Activated naive CD4-positive, alpha-beta T cell treated with anti-CD3 and anti-CD28 coated beads for 36 hours (primary cell): Measurements from ENCODE around the gene ASIC2. TPM values are rescaled to one million over a fixed set of nuclear protein-coding genes. Genes with fewer than 3 reads are reported as not detected.

Experiments used
- CTCF ChIA-PET: fragments of 350-600 bp; sonication (Branson Sonifier 250); formaldehyde crosslinking; loops from one replicate; lab custom pipeline; 2021; ENCODE audit warnings: antibody characterized with exemption; lab: Charles Lee
- DNase-seq: peaks from one replicate; pipeline ENCODE4 v3.0.0-alpha.2; 2020
- H3K27ac Mint-ChIP-seq: one replicate; pipeline ENCODE4 v1.8.0; 2021; ENCODE audit warnings: mild to moderate bottlenecking, mixed read lengths
- H3K27me3 Mint-ChIP-seq: one replicate; pipeline ENCODE4 v1.8.0; 2021; ENCODE audit warnings: low read depth, mixed read lengths
- H3K36me3 Mint-ChIP-seq: one replicate; pipeline ENCODE4 v1.8.0; 2021; ENCODE audit warnings: low read depth, mixed read lengths
- H3K4me1 Mint-ChIP-seq: one replicate; pipeline ENCODE4 v1.8.0; 2021; ENCODE audit warnings: low read depth, mixed read lengths
- H3K4me3 Mint-ChIP-seq: one replicate; pipeline ENCODE4 v1.8.0; 2021; ENCODE audit warnings: mild to moderate bottlenecking, moderate library complexity, mixed read lengths
- H3K9me3 Mint-ChIP-seq: one replicate; pipeline ENCODE4 v1.8.0; 2021; ENCODE audit warnings: mixed read lengths
- intact Hi-C: fragments of 100-400 bp; cut with micrococcal nuclease; formaldehyde crosslinking; loops from one replicate; pipeline ENCODE4 v1.15.1; 2023
- total RNA-seq, 2 experiments: library from RNA; stranded (reverse); gene quantifications; one replicate each; pipeline ENCODE4 v1.2.3, GENCODE V29; 2021

ASIC2 gene
- total RNA-seq, 2 experiments from 2014 or later, result not detected

- Mint-ChIP-seq H3K36me3 (no peaks in the 10 kb centered on the region), H3K27me3 (peaks cover 3% of the 10 kb centered on the region), H3K27ac (no peak overlapping the region), H3K4me1 (no peaks in the 10 kb centered on the region), H3K4me3 (no peak overlapping the region), H3K9me3 (no peaks in the 10 kb centered on the region)
- CTCF ChIA-PET, result interaction anchor here (0.6 kb wide), 1 partner anchor 17 kb away, joined by 4 read pairs; no protein-coding TSS in a partner anchor
- no peak for DNase-seq
- intact Hi-C loops, result no loop called here
These were observed 239.4 kb downstream of the ASIC2 start for GRCh38 chr17:33053676-33054075.

DNA sequence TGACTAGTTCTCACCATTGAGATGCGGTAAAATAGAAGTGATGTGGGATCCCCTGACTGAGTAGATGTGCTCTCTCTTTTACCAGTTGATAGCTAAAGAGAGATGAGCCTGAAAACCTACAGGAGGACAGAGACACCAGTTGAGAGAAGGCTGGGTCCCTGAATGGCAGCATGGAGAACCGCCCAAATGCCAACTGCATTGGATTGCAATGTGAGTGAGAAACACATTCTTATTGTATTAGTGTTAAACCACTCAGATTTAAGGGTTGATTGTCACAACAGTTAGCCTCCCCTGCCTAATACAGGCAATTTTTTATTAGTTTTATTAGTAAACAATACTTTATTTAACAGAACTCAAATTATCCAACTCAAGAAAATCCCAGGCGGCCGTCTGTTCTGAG, 240.2 kb downstream of the ASIC2 start:
- peaks cover 5% of the 10 kb centered on the region for H3K27me3 Mint-ChIP-seq
- DNase-seq, result no peak
- intact Hi-C loops, result no loop called here
- no peak overlapping the region for H3K27ac Mint-ChIP-seq
- no peak overlapping the region for H3K4me3 Mint-ChIP-seq
- H3K36me3 Mint-ChIP-seq, result no peaks in the 10 kb centered on the region
- CTCF ChIA-PET, result interaction anchor here (0.6 kb wide), 1 partner anchor 16 kb away, joined by 4 read pairs; no protein-coding TSS in a partner anchor
- no peaks in the 10 kb centered on the region for H3K9me3 Mint-ChIP-seq
- no peaks in the 10 kb centered on the region for H3K4me1 Mint-ChIP-seq

GRCh38 chr17:33050611-33051140, 242.4 kb downstream of the ASIC2 start:
- Mint-ChIP-seq H3K4me1 (no peaks in the 10 kb centered on the region), H3K4me3 (no peak overlapping the region), H3K27ac (no peak overlapping the region), H3K36me3 (no peaks in the 10 kb centered on the region), H3K9me3 (no peaks in the 10 kb centered on the region), H3K27me3 (peaks cover 11% of the 10 kb centered on the region)
- CTCF ChIA-PET, result interaction anchor here (0.6 kb wide), 1 partner anchor 160 kb away, joined by 3 read pairs; no protein-coding TSS in a partner anchor
- no peak for DNase-seq
- intact Hi-C loops, result no loop called here

DNA sequence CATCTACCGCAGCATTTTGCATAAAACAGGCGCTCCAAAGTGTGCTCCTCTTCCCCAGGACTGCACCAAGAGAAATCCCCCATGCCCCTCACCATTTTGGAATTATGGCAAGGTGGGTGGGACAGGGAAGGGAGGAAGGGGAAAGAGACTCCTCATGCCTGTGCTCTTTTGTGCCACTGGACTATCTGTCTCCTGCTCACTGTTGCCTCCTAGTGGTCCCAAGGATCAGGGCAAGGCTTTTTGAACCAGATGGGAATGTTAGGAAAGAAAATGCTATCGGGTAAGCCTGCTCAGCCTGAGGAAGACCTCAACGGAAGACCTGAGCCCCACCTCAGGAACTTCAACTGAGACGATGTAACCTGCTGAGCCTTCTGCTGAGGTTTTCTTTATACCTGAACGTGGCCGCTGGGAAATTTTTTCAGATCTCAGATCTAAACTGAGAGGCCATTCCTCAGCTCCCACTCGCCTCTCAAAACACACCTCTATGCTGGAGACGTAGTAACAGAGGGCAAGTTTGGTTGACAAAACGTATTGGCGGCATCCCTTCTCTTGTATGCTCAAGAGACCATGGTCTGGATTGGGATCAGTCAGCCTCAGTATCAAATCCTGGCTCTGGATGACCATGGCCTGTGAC, 243.2 kb downstream of the ASIC2 start:
- H3K27me3 Mint-ChIP-seq, result peaks cover 10% of the 10 kb centered on the region
- intact Hi-C loops, result no loop called here
- no peaks in the 10 kb centered on the region for H3K9me3 Mint-ChIP-seq
- no peaks in the 10 kb centered on the region for H3K36me3 Mint-ChIP-seq
- no peak overlapping the region for H3K4me3 Mint-ChIP-seq
- H3K27ac Mint-ChIP-seq, result no peak overlapping the region
- CTCF ChIA-PET, result interaction anchor here (0.6 to 1.1 kb wide), 7 partner anchors 12 to 179 kb away, joined by 3 read pairs; partner anchors contain the start of gene MYO1D
- H3K4me1 Mint-ChIP-seq, result no peaks in the 10 kb centered on the region
- peak; percentile 58 for DNase-seq

DNA sequence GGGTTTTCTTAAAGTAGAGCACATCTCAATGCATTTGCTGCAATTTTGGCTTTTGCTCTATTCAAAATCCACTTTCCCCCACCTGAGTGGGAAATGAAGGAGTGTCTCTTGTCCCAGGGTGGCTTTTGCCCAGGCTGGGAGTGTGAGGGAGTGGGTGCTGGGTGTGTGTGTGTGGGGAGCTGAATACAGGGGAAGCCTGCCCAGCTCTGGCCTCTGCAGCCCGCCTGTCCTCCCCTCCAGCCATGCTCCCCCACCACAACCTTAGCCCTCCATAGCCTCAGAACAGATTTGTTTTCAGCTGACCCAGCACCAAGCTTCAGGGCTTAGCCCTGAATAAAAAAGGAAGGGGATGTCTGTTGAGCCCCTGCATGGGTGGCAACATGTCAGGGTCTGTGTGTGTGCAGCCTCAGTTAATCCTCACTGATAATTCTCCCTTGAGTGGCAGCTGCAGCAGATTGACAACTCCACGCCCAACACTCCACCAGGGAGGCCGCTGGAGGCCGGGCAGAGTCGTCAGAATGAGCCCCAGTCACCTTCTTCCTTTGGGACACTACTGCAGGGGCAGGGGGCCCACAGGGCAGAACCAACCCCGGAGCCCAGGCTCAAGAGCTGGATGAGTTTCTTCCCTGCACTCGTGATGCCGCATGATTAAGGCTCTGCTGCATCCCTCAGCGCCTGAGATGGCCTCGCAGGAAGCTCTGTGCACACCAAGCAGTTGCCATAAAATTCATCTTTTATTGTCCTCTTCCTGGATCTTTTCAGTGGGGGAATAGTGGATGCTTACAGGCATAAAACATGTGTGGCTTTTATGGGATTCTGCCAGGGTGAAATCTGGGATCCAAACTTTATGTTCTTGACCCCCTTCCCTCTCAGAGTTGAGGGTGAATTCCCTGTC, 246.5 kb downstream of the ASIC2 start:
- DNase-seq, result no peak
- no peaks in the 10 kb centered on the region for H3K9me3 Mint-ChIP-seq
- H3K36me3 Mint-ChIP-seq, result no peaks in the 10 kb centered on the region
- peaks cover 10% of the 10 kb centered on the region for H3K27me3 Mint-ChIP-seq
- no peak overlapping the region for H3K4me3 Mint-ChIP-seq
- H3K27ac Mint-ChIP-seq, result no peak overlapping the region
- CTCF ChIA-PET, result no interaction called here
- intact Hi-C loops, result no loop called here
- H3K4me1 Mint-ChIP-seq, result no peaks in the 10 kb centered on the region

DNA sequence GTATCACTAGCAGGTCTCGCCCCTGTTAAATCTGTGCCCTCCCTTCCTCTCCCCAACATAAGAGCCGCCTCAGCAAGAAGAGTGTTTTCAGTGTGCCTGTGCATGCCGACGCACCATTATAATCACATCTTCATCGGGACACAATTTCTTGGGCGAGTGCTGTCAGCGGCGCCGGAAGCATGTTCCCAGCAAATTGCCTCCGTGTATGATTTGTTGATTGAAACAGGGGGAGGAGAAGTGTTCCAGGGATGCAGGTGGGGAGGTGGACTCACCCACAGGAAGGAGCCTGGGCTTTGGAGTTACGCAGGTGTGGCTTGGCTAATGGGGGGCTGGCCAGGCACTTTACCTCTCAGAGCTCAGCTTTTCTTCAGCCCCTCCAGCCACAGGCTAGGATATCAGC, 247.9 kb downstream of the ASIC2 start:
- DNase-seq, result no peak
- Mint-ChIP-seq H3K4me3 (no peak overlapping the region), H3K27ac (no peak overlapping the region), H3K36me3 (no peaks in the 10 kb centered on the region), H3K4me1 (no peaks in the 10 kb centered on the region), H3K9me3 (no peaks in the 10 kb centered on the region), H3K27me3 (peaks cover 12% of the 10 kb centered on the region)
- CTCF ChIA-PET, result no interaction called here
- intact Hi-C loops, result no loop called here

- no peaks in the 10 kb centered on the region for H3K36me3 Mint-ChIP-seq
- CTCF ChIA-PET, result no interaction called here
- H3K9me3 Mint-ChIP-seq, result no peaks in the 10 kb centered on the region
- intact Hi-C loops, result loop anchor here (5.0 kb wide), 1 partner anchor 568 kb away; no protein-coding TSS in a partner anchor
- peaks cover 15% of the 10 kb centered on the region for H3K27me3 Mint-ChIP-seq
- no peaks in the 10 kb centered on the region for H3K4me1 Mint-ChIP-seq
- H3K4me3 Mint-ChIP-seq, result no peak overlapping the region
- DNase-seq, result no peak
- no peak overlapping the region for H3K27ac Mint-ChIP-seq
These were observed 248.3 kb downstream of the ASIC2 start for GRCh38 chr17:33044771-33045170.

GRCh38 chr17:33040461-33040860, 252.6 kb downstream of the ASIC2 start:
- Mint-ChIP-seq H3K4me3 (no peak overlapping the region), H3K4me1 (no peaks in the 10 kb centered on the region), H3K27me3 (peaks cover 39% of the 10 kb centered on the region), H3K36me3 (no peaks in the 10 kb centered on the region), H3K27ac (no peak overlapping the region), H3K9me3 (no peaks in the 10 kb centered on the region)
- intact Hi-C loops, result loop anchor here (5.0 kb wide), 1 partner anchor 572 kb away; no protein-coding TSS in a partner anchor
- DNase-seq, result no peak
- CTCF ChIA-PET, result interaction anchor here (0.6 kb wide), 1 partner anchor 241 kb away, joined by 3 read pairs; no protein-coding TSS in a partner anchor

GRCh38 chr17:33039874-33040273, 253.2 kb downstream of the ASIC2 start:
- Mint-ChIP-seq H3K27me3 (peaks cover 43% of the 10 kb centered on the region), H3K36me3 (no peaks in the 10 kb centered on the region), H3K4me1 (no peaks in the 10 kb centered on the region), H3K9me3 (no peaks in the 10 kb centered on the region), H3K27ac (no peak overlapping the region), H3K4me3 (no peak overlapping the region)
- CTCF ChIA-PET, result no interaction called here
- intact Hi-C loops, result loop anchor here (5.0 to 10.0 kb wide), 2 partner anchors 572 to 635 kb away; no protein-coding TSS in a partner anchor
- DNase-seq, result no peak

GRCh38 chr17:33038740-33039139, 254.4 kb downstream of the ASIC2 start:
- no peaks in the 10 kb centered on the region for H3K9me3 Mint-ChIP-seq
- H3K36me3 Mint-ChIP-seq, result no peaks in the 10 kb centered on the region
- H3K27ac Mint-ChIP-seq, result no peak overlapping the region
- intact Hi-C loops, result loop anchor here (10.0 kb wide), 1 partner anchor 636 kb away; no protein-coding TSS in a partner anchor
- peaks cover 49% of the 10 kb centered on the region for H3K27me3 Mint-ChIP-seq
- no peaks in the 10 kb centered on the region for H3K4me1 Mint-ChIP-seq
- peak; percentile 41 for DNase-seq
- CTCF ChIA-PET, result interaction anchor here (0.6 to 1.0 kb wide), 3 partner anchors 10 to 219 kb away, joined by 3 to 4 read pairs (median 3); no protein-coding TSS in a partner anchor
- H3K4me3 Mint-ChIP-seq, result no peak overlapping the region

DNA sequence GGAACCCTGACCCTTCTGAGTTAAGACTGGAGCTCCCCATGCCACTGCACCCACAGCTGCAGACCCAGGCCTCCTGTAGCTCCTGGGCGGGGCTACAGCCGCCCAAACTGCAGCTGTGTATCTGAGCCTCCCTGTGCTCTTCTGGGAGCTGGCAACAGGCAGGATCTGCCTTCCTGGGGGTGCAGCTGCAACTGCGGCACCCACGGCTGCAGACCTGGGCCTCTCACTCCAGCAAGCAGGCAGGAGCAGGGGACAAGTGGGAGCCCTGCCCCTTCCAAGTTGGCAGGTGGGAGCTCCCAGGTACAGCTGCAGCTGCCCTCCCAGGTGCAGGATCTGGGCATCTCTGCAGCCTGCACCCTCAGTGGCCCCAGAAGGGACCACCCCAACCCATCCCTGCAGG, 259.9 kb downstream of the ASIC2 start:
- no peak overlapping the region for H3K27ac Mint-ChIP-seq
- no peaks in the 10 kb centered on the region for H3K9me3 Mint-ChIP-seq
- no peaks in the 10 kb centered on the region for H3K36me3 Mint-ChIP-seq
- intact Hi-C loops, result loop anchor here (10.0 kb wide), 1 partner anchor 642 kb away; no protein-coding TSS in a partner anchor
- no peak overlapping the region for H3K4me3 Mint-ChIP-seq
- H3K27me3 Mint-ChIP-seq, result peaks cover 34% of the 10 kb centered on the region
- no peak for DNase-seq
- H3K4me1 Mint-ChIP-seq, result no peaks in the 10 kb centered on the region
- CTCF ChIA-PET, result no interaction called here

DNA sequence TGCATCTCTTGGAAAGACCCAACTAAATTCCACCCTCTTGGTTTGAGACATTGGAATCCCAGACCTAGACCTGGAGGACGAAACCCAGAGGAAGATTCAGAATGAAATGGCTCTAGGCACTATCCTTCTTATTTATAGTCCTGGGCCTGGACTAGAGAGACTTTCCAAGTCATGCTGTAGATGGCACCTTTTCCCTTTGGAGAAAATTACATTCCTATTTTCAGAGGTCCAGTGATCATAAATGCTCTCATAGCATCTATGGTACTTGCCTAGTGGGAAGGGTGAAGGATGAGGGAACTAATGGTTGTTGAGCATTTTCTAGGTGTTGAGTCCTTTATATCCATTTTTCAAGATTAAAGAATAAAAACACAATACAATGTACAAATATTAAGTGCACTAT, 264.3 kb downstream of the ASIC2 start:
- no peak overlapping the region for H3K27ac Mint-ChIP-seq
- no peaks in the 10 kb centered on the region for H3K36me3 Mint-ChIP-seq
- peaks cover 3% of the 10 kb centered on the region for H3K27me3 Mint-ChIP-seq
- no peaks in the 10 kb centered on the region for H3K9me3 Mint-ChIP-seq
- no peak overlapping the region for H3K4me3 Mint-ChIP-seq
- no peaks in the 10 kb centered on the region for H3K4me1 Mint-ChIP-seq
- CTCF ChIA-PET, result no interaction called here
- intact Hi-C loops, result no loop called here
- no peak for DNase-seq
